Brain pericyte (primary cell): Measurements from ENCODE around the gene MRPS27.

Experiments used
- DNase-seq: peaks from one replicate; pipeline ENCODE4 v3.0.0-alpha.2; 2012; ENCODE audit warnings: low read depth, low spot score

Gene MRPS27

DNA sequence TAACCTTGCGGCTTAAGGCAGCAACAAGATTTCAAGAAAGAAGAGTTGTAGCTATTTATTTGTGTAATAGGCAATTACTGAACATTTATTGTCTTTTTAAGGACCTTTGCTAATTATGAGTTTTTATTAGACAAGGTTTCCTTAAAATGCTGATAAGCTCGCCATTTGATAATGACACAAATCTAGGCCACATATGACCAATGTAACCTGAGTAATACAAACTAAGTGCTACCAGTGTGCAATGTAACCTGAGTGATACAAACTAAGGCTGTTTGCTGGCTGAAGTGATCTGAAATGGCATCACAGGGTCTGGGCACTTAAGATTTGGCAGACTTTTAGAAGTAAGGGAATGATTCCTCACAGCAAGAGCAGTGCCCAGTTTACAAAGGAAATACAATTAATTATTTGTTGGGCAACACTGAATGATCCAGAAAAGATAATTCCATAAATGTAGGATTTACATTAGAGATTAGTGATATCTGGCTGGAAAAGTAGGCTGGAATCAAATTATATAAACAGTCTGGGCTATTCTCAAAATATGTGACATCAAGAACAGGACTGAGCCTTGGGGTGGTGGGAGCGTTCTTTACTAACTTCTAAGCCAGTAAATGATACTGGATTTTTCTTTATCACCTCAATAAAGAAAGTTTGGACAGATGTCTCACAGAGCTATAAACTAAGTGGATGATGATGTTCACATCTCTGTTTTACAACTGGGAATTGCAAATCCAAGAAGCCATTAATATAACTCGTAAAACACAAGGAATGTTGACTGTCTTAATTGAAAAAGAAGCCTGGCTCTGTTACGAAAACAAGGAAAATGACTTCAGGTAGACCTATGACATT, 54.8 kb downstream of the MRPS27 start:
- no peak for DNase-seq

DNA sequence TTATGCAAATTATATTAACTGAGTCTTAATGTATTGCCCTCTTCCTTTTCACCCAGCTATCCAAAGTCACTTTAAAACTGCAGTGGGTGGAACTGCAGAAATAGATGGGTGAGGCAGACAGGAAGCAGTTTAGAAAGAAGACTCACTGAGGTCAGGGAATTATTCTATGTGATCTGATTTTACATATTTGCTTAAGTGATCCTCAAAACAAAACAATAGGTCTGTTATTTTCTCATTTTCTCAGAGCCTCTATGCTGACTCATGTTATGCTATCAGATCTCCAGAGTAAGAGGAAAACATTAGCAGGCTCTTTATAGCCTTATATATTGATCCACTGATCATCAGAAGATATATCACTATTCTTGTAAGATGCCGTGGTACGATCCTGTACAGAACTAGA, 63.5 kb downstream of the MRPS27 start:
- DNase-seq = no peak

DNA sequence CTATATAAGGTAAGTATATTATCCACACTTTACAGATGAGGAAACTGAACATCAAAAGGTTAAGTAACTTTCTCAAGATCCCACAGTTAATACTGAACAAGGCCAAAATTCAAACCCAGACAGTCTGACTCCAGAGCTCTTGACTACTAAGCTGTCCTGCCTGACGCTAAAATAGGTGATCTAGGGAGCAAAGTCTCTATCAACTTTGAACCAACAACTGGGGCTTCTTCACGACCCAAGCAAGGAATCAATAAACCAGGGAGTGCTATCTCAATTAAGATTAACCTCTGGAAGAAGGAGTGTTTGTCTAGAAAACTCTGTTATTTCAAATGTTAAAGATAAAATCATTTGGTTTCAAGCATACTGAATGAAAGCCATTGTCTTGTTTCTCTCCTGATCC, 64.4 kb downstream of the MRPS27 start:
- no peak for DNase-seq

DNA sequence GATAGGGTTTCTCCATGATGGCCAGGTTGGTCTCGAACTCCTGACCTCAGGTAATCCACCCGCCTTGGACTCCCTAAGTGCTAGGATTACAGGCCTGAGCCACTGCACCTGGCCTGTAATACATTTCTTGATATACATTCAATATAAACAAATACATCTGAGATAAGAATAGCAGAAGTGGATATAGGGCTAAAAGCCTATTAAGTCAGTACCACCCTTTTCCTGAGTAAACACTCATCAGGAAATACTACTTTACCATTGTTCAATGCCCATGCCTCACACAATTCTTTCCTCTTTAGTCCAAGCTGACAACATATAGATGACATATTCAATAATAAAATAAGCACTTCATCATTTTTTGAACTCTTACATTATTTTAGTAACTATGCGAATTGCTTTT, 64.8 kb downstream of the MRPS27 start:
- no peak for DNase-seq

DNA sequence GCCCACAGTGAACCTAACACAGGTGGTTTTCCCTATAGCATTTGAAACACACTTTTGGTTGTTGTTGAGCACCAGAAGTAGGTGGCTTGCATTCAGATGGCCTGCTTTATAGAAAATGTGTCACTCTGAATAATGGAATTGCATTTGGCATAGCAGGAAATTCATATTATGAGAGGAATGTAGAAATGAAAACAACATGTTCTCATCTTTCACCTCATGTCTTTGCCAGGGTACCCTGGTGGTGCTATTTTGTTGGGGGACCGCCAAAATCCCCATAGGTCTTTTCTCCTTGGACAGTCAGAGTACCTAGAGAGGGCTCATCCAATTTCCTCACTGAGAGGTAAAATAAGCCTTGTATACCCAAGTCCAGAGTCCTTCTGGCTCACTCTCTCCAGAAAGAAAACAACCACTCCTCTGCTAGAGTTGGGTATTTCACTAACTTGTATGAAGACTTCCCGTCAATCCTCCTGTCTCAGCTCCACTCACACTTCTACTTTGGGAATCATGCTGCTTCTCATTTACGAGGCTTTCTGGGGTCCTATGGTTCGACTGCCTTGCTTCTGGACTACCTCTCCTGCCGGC, 67.4 kb downstream of the MRPS27 start:
- no peak for DNase-seq

DNA sequence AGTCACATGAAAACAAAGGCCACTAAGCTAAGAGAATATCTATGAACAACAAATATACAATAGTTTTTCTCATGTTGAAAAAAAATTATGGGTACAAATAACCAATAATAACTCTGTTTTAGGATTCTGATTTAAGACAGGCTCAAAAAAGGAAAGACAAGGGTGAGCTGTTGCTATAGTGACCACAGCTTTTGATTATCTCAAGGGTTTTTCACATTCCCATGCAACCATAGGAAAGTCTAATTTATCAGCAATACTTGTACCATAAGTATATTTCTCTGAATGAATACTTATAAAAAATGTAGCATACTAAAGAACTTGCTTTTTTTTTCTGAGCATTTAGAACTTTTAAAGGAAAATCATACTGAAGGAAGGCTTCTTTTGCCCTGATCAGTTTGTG, 68.0 kb downstream of the MRPS27 start:
- no peak for DNase-seq

DNA sequence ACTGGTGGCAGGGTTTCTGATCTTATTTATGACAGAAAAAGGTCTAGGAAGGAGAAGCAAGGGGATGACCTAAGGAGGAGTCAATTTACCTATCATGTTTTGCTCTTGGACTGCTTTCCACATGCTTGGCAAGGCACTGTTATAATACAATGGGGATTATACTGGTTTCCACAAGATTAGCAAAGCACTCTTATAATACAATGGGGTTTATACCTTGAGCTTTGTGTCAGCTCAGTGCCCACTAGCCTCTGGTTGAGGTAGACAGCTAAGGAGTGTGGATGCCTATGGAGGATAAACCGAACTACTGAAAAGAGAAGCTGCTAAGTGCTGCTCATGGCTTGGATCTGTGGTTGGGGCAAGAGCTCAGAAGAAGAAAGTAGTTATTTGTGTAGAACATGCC, 68.7 kb downstream of the MRPS27 start:
- DNase-seq = no peak

DNA sequence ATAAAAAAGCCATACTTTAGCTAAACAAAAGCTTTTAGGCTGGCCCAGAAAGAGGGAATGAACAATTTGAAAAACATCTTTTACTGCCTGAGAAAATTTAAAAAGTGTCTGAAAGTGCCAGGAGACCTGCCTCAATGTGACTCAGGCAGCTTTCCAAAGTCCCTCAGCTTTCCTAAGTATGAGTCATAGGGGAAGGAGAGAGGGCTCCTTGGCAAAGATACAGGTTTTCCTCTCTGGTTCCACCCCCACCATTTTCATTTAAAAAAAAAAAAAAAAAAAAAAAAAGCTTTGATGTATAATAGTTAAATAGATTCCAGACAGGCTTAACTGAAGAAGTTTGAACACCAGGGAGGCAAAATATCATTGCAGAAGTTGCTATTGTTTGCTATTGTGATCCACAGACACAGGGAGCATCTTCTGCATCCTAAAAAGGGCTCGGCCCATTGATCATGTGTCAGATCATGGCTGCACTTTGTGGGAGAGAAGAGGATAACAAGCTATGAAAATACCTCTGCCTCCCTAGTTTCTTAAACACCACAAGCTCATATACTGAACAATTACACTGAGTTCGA, 71.5 kb downstream of the MRPS27 start:
- no peak for DNase-seq

DNA sequence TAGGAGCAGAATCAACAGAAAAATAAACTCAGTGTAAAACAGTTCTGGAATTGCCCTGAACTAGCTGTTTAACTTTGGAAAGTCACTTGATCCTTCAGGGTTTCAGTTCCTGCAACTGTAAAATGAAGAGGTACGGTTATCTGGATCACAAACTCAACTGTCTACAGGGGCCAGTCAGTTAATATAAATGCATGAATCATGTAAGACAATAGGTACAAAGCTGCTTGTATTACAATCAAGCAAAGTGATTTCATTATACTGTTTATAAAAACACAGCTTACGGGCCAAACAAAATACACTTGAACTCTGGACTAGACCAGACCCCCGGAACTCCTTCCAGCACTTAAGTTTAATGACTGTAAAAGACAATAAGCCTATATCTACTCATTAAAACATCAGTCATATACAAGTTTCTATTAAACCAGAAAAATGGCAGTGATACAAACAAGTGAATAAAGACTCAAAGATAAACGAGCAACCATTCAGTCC, 73.0 kb downstream of the MRPS27 start:
- no peak for DNase-seq

DNA sequence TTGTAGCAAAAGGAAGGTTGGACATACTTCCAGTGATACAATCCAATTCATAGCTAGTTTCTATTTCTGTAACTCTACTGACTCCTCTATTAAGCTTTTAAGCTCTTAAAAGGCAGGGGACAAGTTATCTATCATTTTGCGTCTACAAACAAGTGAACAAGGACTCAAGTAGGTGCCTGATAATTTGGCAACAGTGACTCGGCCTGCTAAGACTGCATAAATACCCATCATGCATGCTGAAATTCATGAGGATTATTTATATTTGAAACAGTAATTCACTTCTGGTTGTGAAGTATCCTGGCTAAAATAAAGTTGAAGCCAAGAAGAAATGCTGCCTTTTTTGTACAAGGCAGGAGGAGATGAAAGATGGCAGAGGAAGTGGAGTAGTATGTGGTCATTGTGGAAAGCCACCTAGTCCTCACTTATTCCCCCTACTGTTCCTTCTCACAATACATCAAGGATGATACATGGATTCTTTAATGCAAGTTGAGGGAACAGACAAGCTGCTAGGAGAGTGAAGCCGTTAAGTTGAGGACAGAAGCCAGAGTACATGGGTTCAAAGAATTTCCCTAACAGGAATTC, 74.0 kb downstream of the MRPS27 start:
- DNase-seq = no peak

DNA sequence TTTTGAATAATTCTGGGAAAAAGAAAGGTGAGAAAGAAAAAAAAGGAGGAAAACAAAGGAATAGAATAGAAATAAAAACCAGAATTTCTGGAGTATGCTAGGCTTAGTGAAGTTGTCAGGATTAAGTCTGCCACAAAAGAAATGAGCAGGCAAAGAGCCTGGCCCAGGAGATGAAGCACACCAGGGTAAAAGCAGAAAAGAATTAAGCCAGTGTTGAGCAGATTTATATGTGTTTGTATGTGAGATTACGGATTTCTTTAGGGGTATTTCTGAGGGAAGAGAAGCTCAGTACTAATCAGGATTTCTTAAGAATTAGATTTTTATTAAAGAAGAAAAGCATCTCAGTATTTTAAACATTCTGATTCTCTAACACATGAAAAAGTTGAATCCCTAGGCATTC, 74.5 kb downstream of the MRPS27 start:
- DNase-seq = no peak

DNA sequence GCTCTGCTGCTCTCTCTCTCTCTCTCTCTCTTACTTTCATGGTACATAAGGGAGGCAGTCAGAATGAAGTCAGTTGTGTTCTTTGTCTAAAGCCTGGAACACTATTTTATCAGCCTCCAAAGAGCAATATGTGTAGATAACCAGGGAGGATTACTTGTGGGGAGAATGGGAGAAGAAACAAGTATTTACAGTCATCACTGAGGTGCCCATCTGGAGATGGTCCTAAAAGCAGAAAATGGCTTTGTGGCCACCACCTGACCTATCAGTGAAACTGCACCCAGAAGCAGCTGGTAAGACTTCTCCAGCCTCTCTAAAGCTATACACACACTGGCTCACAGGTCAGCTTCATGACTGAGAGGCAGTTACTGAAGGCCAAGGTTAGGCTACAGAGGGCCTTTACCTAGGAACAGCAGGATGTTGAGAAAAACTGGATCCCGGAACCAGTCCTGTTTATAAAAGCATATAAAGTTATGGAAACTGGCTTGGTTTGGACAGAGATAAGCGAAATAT, 75.1 kb downstream of the MRPS27 start:
- DNase-seq = no peak

DNA sequence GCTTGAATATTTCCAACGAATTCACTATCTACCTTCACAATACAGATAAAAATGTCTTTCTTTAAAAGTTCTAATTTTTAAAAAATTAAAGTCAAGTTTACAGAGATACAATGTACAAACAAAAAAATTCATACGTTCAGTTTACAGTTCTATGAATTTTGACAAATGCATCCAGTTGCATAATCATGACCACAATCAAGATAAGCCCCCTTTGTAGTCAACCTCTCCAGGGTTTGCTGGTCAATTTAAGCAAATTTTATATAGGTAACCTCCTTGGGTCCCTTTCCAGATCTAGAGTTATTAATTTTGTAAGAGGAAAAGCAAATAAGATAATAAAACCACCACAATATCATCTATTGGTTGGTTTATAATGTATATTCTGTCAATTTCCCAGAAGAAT, 76.3 kb downstream of the MRPS27 start:
- no peak for DNase-seq

DNA sequence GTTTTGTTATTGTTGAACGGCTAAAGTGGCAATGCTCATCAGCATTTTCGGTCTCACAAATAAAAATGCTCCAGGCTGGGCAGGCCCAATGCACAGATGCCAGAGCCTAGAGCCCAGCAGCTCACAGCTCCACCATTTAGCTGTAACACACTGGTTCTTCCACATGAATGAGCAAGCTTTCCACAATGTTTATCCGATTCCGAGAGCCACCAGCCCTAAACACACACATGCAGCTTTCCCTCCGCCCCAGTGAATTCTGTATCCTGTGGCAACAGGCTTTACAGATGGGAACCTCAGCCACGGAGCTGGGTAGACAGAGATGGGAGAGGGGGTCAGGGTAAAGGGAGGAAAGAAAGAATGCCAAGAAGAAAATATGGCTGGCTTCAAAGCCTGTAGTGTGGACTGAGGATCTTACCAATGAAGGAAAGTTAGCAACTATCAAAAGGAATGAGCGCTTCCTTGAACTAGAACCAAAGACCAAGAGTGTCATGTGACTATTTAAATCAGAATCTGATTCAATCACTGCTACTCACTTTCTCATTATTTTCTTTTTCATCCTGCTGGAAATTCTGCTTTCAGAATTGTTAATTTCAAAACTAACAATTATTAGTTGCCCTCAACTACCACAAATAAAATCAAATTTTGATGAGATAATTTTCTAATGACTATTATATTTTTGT, 77.1 kb downstream of the MRPS27 start:
- no peak for DNase-seq

DNA sequence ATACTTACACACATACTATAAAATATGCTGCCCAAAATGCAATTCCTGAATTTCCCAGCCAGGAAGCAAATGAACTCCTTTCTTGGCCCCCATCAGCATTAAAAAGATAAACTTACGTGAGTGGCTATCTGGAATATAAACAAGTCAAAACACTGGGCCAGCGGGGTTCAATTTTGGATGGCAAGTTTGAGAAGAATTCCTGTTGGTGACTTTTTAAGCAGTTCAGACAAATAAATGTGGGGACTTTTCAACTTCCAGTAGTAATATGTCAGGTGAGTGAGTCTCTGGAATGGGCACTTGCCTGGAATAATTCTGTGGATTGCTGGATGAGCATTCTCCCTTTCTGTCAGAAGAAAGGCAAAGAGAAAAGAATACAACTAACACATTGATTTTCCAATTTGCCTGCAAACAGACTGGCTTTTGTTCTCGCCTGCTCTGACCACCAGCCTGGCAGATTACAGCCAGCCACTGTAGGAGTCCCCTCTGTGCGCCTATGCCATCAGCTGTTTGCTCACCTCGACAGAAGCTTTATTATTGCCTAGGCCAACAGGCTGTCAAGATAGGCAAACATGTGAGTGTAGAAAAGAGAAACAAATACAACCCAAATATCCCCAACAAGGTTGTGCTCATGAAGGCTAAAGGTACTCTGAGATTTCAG, 78.6 kb downstream of the MRPS27 start:
- DNase-seq = no peak

DNA sequence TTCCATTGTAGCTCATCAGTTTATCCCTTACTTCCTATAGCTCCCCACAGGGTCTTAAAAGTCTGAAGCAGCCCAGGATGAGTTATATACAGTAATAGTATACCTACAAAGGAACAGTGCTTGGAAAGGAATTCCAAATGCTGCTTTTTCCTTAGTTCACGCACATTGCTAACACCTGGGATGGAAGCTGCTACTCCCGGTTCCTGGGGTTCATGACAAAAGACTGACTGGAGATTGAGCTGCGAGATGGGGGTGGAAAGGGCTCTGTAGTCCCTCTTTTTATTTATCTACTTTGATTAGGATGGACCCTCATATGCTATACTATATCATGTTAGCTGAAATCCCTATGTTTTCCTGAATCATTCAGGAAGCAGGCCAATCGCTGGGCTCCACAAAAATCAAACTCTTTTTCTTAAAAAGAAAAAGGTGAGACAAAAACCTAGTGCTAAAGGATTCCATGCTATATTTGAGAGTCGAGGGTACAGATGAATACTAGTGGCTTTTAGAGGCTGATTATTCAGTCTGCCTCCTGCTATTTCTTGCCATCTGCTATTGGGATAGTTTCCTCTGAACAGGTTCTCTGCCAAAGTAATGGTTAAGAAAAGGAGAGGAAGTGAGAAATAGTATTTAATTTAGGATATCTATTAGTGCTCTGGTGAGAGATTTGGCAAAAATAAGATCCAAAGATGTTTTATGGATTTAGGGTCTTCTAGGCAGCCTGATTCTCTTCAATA, 81.2 kb downstream of the MRPS27 start:
- DNase-seq = no peak

DNA sequence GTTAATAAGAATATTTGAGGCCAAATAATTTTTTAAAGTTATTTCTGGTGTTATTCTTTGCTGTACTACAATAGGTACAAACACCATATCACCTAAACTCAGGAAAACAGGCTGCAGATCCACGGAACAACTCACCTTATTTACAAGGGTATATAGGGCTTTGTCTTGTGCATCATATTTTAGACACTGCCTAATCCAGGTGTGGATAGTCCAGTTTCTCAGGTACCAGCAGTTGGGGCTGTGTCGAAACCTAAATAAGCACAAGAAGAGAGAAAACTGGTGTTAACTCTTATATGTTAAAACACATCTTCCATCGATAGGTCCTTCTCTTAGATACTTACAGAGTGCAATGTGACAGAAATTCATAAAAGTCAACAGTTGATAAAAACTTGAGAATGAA, 82.2 kb downstream of the MRPS27 start:
- DNase-seq = no peak

DNA sequence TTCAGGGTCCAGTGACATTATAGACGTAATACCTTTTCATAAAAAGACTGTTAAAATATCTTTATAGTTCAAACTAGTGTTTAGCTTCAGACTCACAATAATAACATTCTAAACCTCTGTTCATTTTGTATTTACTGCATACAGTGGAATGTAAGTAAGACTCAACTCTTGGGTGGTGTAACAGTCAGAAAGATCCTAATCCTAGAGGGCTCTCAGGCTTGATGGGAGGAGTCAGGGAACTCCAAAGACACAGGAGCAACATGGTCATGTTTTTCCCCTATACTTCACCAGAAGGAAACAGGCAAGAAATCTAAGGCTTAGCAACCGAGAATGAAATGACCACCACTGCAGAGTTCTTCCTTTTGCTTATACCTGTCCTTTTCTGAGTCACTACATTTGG, 82.6 kb downstream of the MRPS27 start:
- no peak for DNase-seq

DNA sequence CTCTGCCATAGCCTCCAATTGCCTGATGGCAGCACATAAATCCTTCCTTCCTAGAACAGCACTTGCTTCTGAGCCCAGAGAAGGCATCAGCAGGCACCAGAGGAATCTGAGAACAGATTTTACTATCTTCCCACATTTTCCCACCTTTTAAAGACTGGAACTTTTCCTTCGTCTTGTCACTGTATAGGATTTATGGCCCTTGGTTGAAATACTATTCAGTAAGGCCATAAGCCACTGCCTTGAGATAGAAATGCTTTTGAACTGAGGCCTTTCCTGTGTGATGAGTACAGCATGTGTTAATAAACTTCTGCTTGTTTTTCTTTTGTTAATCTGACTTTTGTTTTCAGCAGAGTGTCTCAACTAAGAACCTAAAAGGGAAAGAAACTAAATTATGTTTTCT, 84.3 kb downstream of the MRPS27 start:
- DNase-seq = no peak

DNA sequence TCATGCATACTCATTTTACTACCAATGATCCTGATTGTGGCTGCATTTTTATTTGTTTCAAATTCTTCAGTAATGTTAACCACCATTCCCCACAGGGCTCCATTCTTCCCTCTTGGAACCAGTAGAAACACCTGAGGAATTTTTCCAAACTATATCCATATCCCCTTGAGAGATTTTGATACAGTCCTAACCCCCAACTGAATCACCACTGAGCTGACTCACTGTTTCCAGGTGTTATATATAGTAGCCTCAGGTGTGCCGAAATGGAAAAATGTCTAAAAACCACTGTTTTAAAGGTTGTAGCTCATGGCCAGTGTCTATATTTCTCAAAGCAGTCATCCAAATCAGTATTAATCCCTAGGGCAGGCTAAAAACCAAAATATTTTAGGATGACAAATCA, 85.2 kb downstream of the MRPS27 start:
- DNase-seq = no peak

DNA sequence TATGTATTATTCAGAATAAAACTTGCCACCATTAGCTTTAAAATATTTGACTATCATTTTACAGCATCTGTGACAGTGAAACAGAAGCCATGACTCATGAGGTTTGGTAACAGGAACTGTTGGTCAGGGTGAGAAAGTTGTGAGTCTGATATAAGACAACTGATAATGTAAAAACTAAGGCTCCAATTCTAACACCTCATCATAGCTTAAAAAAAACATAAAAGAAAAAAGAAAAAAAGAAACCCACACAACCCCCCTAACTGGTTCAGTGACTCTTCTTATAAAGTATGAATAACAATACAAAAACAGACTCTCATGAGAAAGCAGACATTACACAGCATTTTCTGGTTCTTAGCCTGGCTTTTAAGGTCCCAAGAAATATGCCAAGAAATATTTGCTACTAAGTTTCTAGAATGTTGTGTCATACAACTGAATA, 85.8 kb downstream of the MRPS27 start:
- DNase-seq = no peak
